HG02938 (cell line): Measurements from ENCODE around the gene NEK3.
"Not testable (repeated sequence)": the region's sequence is repeated elsewhere in the genome, so short reads cannot be mapped to it uniquely, and the experiment has no call there.

Experiments
- ATAC-seq: cut with Tn5 transposase; IDR thresholded peaks from one replicate; pipeline ENCODE4 v1.9.1; 2021; ENCODE audit warnings: mild to moderate bottlenecking, moderate library complexity; ENCODE audit not compliant: unreplicated experiment

Gene NEK3

GRCh38 chr13:52159159-52159982 lies at the start of gene NEK3:
Gene NEK3, minus strand, starts transcription at chr13:52159597. Its CDS starts 3,406 bp downstream, at chr13:52156191.
- ATAC-seq, result peak; percentile 60

- ATAC-seq, result not testable (repeated sequence)
Measured at GRCh38 chr13:52208384-52208783, 49.0 kb upstream of the NEK3 start.

GRCh38 chr13:52207896-52208295 lies 48.5 kb upstream of the NEK3 start:
- not testable (repeated sequence) for ATAC-seq

GRCh38 chr13:52207337-52207736 lies 47.9 kb upstream of the NEK3 start:
- not testable (repeated sequence) for ATAC-seq

- not testable (repeated sequence) for ATAC-seq
Measured at GRCh38 chr13:52204546-52204945, 45.1 kb upstream of the NEK3 start.

GRCh38 chr13:52203864-52204263 lies 44.5 kb upstream of the NEK3 start:
- not testable (repeated sequence) for ATAC-seq

GRCh38 chr13:52202506-52202905 lies 43.1 kb upstream of the NEK3 start:
- not testable (repeated sequence) for ATAC-seq

GRCh38 chr13:52201439-52202193 lies 42.2 kb upstream of the NEK3 start:
- ATAC-seq, result not testable (repeated sequence)

- ATAC-seq, result no peak
Measured at GRCh38 chr13:52195401-52195837, 36.0 kb upstream of the NEK3 start.

GRCh38 chr13:52194184-52194868 lies 34.9 kb upstream of the NEK3 start:
- ATAC-seq, result peak; percentile 78

- ATAC-seq, result peak; percentile 34
Measured at GRCh38 chr13:52193587-52194183, 34.3 kb upstream of the NEK3 start.

- ATAC-seq, result not testable (repeated sequence)
Measured at GRCh38 chr13:52187424-52188187, 28.2 kb upstream of the NEK3 start.

- ATAC-seq, result no peak
Measured at GRCh38 chr13:52187029-52187423, 27.6 kb upstream of the NEK3 start.

- ATAC-seq, result not testable (repeated sequence)
Measured at GRCh38 chr13:52181316-52181954, 22.0 kb upstream of the NEK3 start.

- no peak for ATAC-seq
Measured at GRCh38 chr13:52179925-52180324, 20.5 kb upstream of the NEK3 start.

GRCh38 chr13:52177276-52177675 lies 17.9 kb upstream of the NEK3 start:
- ATAC-seq, result no peak

- not testable (repeated sequence) for ATAC-seq
Measured at GRCh38 chr13:52173970-52174369, 14.6 kb upstream of the NEK3 start.

GRCh38 chr13:52173373-52173772 lies 14.0 kb upstream of the NEK3 start:
- no peak for ATAC-seq

GRCh38 chr13:52171686-52172085 lies 12.3 kb upstream of the NEK3 start:
- not testable (repeated sequence) for ATAC-seq
